Lower leg skin (tissue), 3 donors: ENCODE data around the gene PALLD.

Experiments
- POLR2A ChIP-seq, 2 donors: fragments of 450-650 bp; IDR thresholded peaks; one replicate each; pipeline ENCODE4 v1.6.1; 2016 to 2017; ENCODE audit warnings: antibody characterized with exemption in 2 of 2, mild to moderate bottlenecking in 1 of 2, moderate library complexity in 1 of 2
- TF ChIP-seq, protein P1 (sequence below), 3 donors: fragments of 450-650 bp; IDR thresholded peaks; one replicate each; pipeline ENCODE4 v1.5.1; 2016; ENCODE audit warnings: antibody characterized with exemption in 3 of 3, mild to moderate bottlenecking in 3 of 3, moderate library complexity in 2 of 3

- no peak for TF ChIP-seq POLR2A (IDR thresholded peaks at IDR 0.05)
- TF ChIP-seq, protein P1, sequence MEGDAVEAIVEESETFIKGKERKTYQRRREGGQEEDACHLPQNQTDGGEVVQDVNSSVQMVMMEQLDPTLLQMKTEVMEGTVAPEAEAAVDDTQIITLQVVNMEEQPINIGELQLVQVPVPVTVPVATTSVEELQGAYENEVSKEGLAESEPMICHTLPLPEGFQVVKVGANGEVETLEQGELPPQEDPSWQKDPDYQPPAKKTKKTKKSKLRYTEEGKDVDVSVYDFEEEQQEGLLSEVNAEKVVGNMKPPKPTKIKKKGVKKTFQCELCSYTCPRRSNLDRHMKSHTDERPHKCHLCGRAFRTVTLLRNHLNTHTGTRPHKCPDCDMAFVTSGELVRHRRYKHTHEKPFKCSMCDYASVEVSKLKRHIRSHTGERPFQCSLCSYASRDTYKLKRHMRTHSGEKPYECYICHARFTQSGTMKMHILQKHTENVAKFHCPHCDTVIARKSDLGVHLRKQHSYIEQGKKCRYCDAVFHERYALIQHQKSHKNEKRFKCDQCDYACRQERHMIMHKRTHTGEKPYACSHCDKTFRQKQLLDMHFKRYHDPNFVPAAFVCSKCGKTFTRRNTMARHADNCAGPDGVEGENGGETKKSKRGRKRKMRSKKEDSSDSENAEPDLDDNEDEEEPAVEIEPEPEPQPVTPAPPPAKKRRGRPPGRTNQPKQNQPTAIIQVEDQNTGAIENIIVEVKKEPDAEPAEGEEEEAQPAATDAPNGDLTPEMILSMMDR (IDR thresholded peaks at IDR 0.05): no peak
Observed at GRCh38 chr4:168485156-168485910, 11.5 kb upstream of the PALLD start.
